Measurements from ENCODE around the gene MOB3B.

Gene MOB3B

GRCh38 chr9:27529316-27530278, at the start of gene MOB3B:
MOB3B (minus strand) TSS chr9:27529814; CDS start chr9:27455550, 74,264 bp downstream.
- no peak for FAIRE-seq

DNA sequence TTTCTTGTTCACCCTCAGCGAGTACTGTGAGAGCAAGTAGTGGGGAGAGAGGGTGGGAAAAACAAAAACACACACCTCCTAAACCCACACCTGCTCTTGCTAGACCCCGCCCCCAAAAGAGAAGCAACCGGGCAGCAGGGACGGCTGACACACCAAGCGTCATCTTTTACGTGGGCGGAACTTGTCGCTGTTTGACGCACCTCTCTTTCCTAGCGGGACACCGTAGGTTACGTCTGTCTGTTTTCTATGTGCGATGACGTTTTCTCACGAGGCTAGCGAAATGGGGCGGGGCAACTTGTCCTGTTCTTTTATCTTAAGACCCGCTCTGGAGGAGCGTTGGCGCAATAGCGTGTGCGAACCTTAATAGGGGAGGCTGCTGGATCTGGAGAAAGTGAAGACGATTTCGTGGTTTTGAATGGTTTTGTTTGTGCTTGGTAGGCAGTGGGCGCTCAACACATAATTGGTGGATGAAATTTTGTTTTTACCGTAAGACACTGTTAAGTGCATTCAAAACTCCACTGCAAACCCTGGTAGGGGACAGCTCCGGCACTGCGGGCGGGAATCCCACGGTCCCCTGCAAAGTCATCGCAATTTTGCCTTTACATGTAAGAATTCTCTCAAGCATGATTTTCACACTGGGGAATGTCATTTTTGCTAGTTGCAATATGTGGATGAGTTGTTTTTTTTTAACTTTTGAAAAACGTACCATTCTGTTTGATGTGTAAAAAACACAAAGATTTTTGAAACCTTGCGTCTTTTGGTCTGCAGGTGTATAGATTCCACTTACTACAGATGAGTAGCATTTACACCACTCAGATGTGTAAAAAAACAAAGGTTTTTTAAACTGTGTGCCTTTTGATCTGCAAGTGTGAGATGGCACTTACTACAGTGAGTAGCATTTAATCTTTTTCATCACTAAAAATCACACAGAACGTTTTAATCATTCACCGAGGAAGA, 44.3 kb upstream of the MOB3B start:
- FAIRE-seq = peak; percentile 95

GRCh38 chr9:27572918-27573633, 43.5 kb upstream of the MOB3B start, which contains the start of gene C9orf72:
C9orf72 (minus strand) TSS chr9:27573481; CDS start chr9:27567120, 6,361 bp downstream.
- no peak for FAIRE-seq

DNA sequence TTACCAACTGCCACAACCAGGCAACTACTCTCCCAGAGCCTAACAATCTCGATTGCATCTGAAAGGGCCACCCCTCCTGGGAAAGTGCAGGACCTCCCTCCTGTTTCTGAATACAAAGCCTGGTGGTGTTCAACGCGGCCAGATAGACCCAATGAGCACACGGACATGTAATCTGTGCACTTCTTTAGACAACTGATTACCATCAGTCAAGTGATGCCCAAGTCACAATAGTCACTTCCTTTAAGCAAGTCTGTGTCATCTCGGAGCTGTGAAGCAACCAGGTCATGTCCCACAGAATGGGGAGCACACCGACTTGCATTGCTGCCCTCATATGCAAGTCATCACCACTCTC, 42.9 kb upstream of the MOB3B start:
- no peak for FAIRE-seq

DNA sequence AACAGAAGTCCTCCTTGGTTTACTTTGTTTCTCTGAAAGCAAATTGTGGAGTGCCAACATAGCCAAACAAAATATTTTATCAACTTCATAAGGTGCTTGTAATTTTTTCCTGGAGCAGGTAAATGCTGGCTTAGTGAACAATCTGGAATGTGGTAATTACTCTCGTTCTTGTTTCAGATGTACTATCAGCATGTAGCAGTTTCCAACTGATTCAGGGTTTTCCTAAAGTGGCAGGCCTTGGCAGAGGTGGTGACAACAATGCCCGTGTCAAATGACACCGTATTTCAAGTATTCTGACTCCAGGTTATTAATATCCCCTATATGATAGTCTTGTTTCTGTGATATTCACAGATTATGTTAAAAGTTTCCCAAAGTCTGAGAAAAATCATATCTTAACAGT, 42.4 kb upstream of the MOB3B start:
- no peak for FAIRE-seq

DNA sequence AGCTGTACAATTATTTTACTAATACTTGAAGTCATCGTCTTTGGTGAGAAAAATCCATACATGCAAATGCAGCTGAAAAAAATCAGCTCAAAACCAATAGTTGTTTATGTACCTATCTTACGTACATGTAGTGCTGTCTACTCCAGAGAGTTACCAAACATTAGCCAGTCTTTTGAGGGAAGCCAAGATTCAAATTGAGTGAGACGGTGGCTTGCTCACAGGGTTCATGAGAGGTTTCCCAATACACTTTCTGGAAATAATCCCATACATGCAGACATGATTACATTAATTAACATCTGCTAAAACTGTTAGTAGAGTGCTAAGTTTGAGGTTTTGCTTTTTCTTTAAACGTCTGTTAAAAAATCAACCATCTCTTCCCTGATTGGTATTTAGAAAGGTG, 41.4 kb upstream of the MOB3B start:
- FAIRE-seq = no peak

DNA sequence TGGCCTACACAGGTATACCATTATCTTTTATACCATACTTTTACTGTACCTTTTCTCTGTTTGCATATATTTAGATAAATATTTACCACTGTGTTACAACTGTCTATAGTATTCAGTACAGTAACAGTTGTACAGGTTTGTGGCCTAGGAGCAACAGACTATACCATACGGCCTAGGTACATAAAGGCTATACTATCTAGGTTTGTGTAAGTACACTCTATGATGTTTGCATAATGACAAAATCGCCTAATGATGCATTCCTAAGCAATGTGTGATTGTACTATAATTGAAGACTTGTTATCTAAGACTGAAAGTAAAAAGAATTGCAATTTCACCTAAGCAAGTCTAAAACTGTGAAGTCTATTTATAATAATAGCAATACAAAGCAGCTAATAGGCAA, 39.8 kb upstream of the MOB3B start:
- FAIRE-seq = no peak

DNA sequence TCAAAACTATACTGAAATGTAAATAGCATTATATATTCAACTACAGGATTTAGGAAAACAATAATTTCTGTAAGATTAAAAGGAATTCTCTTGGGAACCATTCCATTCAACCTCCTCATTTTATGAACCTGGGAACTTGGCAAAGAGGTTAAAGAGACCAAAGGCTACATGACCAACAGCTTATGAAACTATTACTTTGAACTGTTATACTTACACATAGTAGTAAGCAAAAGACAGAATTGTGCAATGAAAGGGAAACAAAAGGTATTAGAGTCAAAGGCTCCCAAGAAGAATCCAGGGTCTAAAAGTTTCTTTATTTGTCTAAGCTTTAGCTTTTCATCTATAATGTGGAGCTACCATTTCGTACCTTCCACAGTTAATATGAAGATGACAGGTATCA, 36.5 kb upstream of the MOB3B start:
- FAIRE-seq = no peak

DNA sequence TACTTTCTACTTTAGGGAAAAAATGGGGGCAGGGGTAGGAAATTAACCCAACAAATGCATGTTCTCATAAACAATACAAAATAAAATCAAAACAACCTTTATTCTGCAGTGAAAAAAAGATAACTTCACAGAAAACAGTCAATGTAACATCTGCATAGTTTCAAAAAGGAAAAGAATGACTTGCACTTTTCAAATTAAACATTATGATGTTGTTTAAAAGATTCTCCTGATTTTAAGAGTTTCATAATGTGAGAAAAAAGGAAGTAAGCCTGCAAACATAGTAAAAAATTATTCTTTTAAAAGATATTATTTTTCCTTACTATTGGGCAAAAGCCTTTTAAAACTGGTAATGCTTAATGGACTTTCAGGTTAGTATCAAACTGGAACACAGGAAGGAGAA, 36.1 kb upstream of the MOB3B start:
- FAIRE-seq = peak; percentile 84

DNA sequence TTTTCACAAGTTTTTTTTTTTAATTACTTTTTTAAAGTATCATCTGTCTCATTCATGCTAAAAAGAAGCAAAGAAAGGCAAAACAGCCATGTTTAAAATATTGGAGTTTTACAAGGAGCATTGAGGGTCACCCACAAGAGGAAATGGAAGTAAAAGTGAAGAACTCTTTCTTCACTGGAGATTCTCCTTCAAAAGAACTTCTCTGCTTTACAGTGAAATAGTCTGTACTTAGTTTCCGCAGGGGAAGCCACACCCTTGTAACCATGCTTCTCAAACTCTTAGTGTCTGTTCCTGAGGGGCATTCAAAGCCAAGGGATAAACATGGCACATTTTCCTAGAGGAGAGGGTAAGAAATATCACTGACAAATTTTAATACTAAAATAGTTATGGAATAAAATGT, 35.1 kb upstream of the MOB3B start:
- FAIRE-seq = no peak

DNA sequence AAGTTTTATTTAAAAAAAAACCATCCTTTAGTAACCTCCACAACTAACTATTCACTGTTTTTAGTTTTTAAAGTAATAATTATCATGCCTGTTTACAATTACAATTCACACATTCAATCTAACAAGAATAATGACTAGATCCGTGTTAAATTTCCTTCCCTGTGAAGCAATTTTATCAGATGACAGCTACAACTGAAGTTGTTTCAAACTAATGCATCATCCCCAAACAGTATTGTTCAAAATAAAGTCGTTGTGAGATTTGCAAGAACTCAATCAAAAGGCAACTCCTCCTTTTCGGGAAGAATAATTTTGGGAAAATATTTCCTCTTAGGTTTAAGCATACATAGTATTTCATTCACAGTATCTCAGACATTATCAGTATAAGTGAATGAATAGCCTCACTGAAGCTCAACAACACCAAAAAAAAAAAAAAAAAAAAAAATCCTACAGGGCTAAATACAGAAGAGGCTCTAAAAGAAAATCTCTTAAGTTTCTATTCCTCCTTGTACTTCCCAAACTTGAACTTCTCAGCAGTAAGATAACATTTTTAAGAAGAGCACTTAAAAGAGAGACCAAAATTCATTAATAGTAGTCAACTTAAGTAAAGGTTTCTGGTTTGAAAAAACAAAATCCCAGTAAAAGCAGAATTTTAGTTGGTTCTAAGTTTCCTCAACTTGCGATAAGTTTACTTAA, 34.3 kb upstream of the MOB3B start:
- no peak for FAIRE-seq

DNA sequence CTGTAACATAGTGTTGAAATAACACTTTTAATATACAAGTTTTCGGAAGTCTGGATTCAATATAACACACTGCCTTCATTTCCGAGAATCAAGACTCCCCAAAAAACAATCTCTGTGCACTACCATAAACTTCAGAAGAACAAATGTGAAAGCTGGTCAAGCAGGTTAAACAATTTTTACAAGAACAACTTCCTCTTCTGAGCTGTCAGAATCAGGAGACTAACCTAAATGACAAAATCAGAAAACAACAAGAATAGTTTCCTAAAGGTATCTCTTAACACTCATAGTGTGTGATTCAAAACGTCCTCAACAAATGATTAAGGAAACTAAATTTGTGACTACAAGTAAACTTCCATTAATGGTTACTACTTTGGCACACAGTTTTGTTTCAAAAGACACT, 32.1 kb upstream of the MOB3B start:
- no peak for FAIRE-seq

GRCh38 chr9:27560457-27560856, 30.8 kb upstream of the MOB3B start:
- no peak for FAIRE-seq

DNA sequence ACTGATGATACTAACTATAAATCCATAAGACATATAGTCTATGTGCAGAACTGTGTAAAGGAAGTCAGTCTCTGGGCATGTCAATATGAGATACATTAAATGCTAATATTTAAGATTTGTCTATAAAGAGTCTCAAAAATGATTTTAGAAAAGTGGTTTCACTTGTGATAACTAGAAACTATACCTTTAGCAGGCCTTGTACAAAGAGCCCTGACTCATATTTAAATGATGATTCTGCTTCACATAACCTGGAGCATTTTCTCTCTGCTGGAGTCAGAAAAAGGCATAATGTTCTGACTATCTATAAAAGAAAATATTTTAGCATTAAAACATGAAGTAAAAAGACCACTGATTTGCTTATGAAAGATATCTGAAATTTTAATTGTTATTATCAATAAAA, 28.7 kb upstream of the MOB3B start:
- peak; percentile 12 for FAIRE-seq

DNA sequence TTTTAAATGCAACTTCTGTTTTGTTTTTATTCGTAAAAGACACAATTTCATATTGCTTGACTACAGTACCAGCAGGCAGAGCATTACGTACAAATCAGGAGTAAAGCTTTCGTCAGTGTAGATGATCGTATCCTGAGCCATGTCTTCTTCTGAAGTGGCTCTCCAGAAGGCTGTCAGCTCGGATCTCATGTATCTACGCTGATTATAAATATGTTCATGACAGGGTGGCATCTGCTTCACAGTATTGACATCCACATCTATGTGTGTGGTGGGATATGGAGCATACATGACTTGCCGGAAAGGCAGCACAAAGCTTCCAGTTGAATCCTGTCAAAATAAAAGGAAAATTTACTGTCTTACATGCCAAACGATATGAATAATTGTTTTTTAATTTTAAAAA, 26.9 kb upstream of the MOB3B start:
- FAIRE-seq = no peak

GRCh38 chr9:27554712-27555111, 25.1 kb upstream of the MOB3B start:
- FAIRE-seq = no peak

DNA sequence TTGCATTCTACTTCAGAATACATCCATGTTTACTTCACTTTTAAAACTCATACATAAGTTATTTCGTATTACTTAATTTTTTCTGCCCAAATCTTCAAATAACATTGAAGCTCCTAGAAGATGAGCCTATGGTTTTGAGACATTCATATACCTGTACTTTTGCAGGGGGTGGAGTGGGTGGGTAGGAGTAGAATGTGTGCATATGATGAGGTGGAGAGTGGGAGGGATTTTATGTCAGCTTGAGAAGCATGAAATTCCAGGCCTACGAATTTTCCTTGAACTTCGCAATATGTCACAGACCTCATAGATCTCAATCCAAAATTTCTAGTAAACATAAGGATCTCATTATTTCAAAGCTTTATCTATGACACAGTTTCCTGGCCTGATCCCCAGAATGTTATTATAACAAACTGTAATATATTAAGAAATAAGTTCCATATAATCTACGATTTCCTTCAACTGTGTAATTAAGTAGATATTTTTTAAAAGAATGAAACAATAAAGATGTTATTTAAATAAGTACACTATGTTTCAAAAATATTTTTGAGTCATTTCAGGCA, 19.7 kb upstream of the MOB3B start:
- peak; percentile 82 for FAIRE-seq

DNA sequence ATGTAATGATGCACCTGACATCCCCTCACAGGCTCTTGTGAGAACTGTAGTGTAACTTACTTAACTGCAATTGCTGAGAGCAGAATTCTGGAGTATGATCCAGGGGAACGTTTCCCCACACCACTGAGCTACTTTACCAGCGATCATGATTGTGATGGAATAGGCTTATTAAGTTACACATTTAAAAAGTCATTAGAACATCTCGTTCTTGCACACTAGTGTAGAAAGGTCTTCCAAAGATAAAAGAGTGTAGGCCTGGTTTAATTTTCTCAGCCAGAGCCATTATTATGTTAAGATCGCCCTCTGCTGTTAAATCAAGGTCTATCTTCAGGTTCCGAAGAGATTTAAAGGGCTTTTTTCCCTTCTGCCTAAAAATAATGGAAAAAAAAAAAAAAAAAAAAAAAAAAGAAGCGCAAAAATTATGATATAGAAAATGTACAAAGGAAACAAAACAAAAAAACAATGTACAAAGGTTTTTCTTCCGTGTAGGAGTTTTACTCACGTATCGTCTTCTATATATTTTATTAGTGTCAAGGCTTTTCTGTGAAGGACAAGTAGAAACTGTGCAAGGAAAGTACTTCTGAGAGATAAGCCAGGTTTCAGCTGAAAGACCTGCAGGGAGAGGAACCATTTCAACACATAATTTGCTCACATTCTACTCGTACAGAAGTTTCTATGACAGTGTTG, 18.6 kb upstream of the MOB3B start:
- peak; percentile 94 for FAIRE-seq

DNA sequence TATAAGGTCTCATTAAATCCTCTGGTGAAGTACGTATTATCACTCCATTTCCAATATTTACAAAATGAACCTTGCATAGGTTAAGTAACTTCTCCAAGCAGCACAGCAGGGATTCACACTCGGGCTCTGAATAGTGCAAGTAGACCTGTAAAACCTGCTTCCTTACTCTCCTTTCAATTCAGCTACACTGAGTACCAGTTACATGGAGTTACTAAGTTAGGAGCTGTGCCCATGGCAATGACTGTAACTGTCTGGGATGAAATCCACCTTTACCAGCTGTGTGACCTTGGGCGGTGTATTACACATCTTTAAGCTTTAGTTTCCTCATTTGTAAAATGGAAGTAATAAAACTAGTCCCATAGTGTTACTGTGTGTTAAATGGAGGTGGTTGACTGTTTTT, 15.9 kb upstream of the MOB3B start:
- no peak for FAIRE-seq

GRCh38 chr9:27542508-27542907, 12.9 kb upstream of the MOB3B start:
- FAIRE-seq = peak; percentile 92

GRCh38 chr9:27541740-27542139, 12.1 kb upstream of the MOB3B start:
- no peak for FAIRE-seq

Data from endometrium (tissue), 2 donors.